Measurements from ENCODE around the gene HEXIM2. TPM values are rescaled to one million over a fixed set of nuclear protein-coding genes. Genes with fewer than 3 reads are reported as not detected.

The HEXIM2 gene
- total RNA-seq, 1 experiment from 2014 or later, result 12.5 TPM

GRCh38 chr17:45116434-45117016, 45.1 kb upstream of the HEXIM2 start:
- Histone ChIP-seq H2BK5ac (ENCODE audit: insufficient read length, low read length) (no peak overlapping the region), H3K23ac (ENCODE audit: insufficient read length, low read depth, low read length) (no peak overlapping the region), H3K9me3 (ENCODE audit: control insufficient read depth, low read depth, low read length) (no peaks in the 10 kb centered on the region), H3K27me3 (ENCODE audit: insufficient read depth, low read length) (no peaks in the 10 kb centered on the region), H2BK12ac (ENCODE audit: insufficient read length, low read depth, low read length) (no peak overlapping the region), H3K56ac (ENCODE audit: insufficient read length, low read depth, low read length) (no peak overlapping the region), H2AK5ac (ENCODE audit: insufficient read length, low read length) (no peak overlapping the region), H3K9ac (ENCODE audit: extremely low read depth, insufficient read length, low read length) (no peak overlapping the region), H3K79me1 (ENCODE audit: insufficient read depth, low read depth, low read length, poor library complexity, severe bottlenecking) (no peaks in the 10 kb centered on the region), H3K18ac (ENCODE audit: insufficient read length, low read depth, low read length) (no peak overlapping the region), H2BK15ac (ENCODE audit: low read depth, low read length) (no peak overlapping the region), H4K20me1 (ENCODE audit: control insufficient read depth, insufficient read depth, insufficient read length) (no peaks in the 10 kb centered on the region), H3K4ac (ENCODE audit: low read depth, low read length) (no peak overlapping the region), H3T11ph (ENCODE audit: low read length) (no peak overlapping the region), H3K79me2 (ENCODE audit: insufficient read depth, low read length) (no peaks in the 10 kb centered on the region), H3K14ac (ENCODE audit: insufficient read depth, low read length) (peak overlapping the region; percentile 28; the same call in 1 of the 2 replicates), H4K5ac (ENCODE audit: insufficient read length, low read depth, low read length) (no peak overlapping the region), H3K23me2 (ENCODE audit: insufficient read length, low read depth, low read length, poor library complexity, severe bottlenecking) (no peaks in the 10 kb centered on the region), H3K27ac (ENCODE audit: insufficient read length, low read depth, low read length) (no peak overlapping the region), H3K4me1 (ENCODE audit: insufficient read depth, low read length) (no peaks in the 10 kb centered on the region), H4K91ac (ENCODE audit: insufficient read length, low read depth, low read length) (no peak overlapping the region), H3K4me2 (ENCODE audit: insufficient read depth, insufficient read length, low read length) (no peak overlapping the region), H4K8ac (replicated peaks; ENCODE audit: insufficient read length, low read depth, low read length) (no peak overlapping the region), H2BK120ac (ENCODE audit: low read depth, low read length, poor library complexity, severe bottlenecking) (no peak overlapping the region), H2AFZ (ENCODE audit: low read length) (no peak overlapping the region), H2BK20ac (ENCODE audit: low read depth, low read length, poor library complexity, severe bottlenecking) (no peak overlapping the region)
- no peaks in the 10 kb centered on the region for H3K9me3 Mint-ChIP-seq
- peaks cover 0 to 4% (median 0%) of the 10 kb centered on the region in 3 experiments; a peak in 4 of 7 replicates for H3K36me3 Mint-ChIP-seq (ENCODE audit: insufficient read depth in 1 of 3, low read depth in 3 of 3)
- H3K4me3 Mint-ChIP-seq, result no peak overlapping the region
- TF ChIP-seq CTCF (conservative IDR thresholded peaks at IDR 0.05), result no peak
- no peak for DNase-seq
- H3K4me1 Mint-ChIP-seq, result peaks cover 8 to 29% of the 10 kb centered on the region in 2 experiments
- no peaks in the 10 kb centered on the region for H3K27me3 Mint-ChIP-seq (ENCODE audit: low read depth)
- H3K27ac Mint-ChIP-seq, result peak overlapping the region; percentile 5 to 63 (median 52); a peak in 5 of 7 replicates
- WGBS (ENCODE audit: extremely low coverage, insufficient read length, low lambda C conversion rate), result no CpG with 5 or more reads among the region's 10 CpGs
